Activated CD4-positive, alpha-beta memory T cell treated with anti-CD3 and anti-CD28 coated beads for 36 hours (primary cell): ENCODE results near the gene RNU11. TPM values are rescaled to one million over a fixed set of nuclear protein-coding genes. Genes with fewer than 3 reads are reported as not detected.

Experiments used
- CTCF ChIA-PET: fragments of 350-600 bp; sonication (Branson Sonifier 250); formaldehyde crosslinking; loops from one replicate; lab custom pipeline; 2021; ENCODE audit warnings: antibody characterized with exemption, inconsistent platforms; lab: Charles Lee
- POLR2A ChIA-PET: fragments of 350-600 bp; sonication (Branson Sonifier 250); formaldehyde crosslinking; loops from one replicate; lab custom pipeline; 2021; ENCODE audit warnings: antibody characterized with exemption; lab: Charles Lee
- DNase-seq: peaks from one replicate; pipeline ENCODE4 v3.0.0-alpha.2; 2020
- H3K27ac Mint-ChIP-seq: one replicate; pipeline ENCODE4 v1.8.0; 2021; ENCODE audit warnings: mixed read lengths
- H3K27me3 Mint-ChIP-seq: one replicate; pipeline ENCODE4 v1.8.0; 2021; ENCODE audit warnings: mixed read lengths
- H3K36me3 Mint-ChIP-seq: one replicate; pipeline ENCODE4 v1.8.0; 2021; ENCODE audit warnings: mixed read lengths
- H3K4me1 Mint-ChIP-seq: one replicate; pipeline ENCODE4 v1.8.0; 2021; ENCODE audit warnings: low read depth, mixed read lengths
- H3K4me3 Mint-ChIP-seq: one replicate; pipeline ENCODE4 v1.8.0; 2021; ENCODE audit warnings: mild to moderate bottlenecking, mixed read lengths
- H3K9me3 Mint-ChIP-seq: one replicate; pipeline ENCODE4 v1.8.0; 2021; ENCODE audit warnings: mixed read lengths
- intact Hi-C: fragments of 100-400 bp; cut with micrococcal nuclease; formaldehyde crosslinking; loops from one replicate; pipeline ENCODE4 v1.15.1; 2023
- total RNA-seq, 2 experiments: library from RNA; stranded (reverse); gene quantifications; one replicate each; pipeline ENCODE4 v1.2.3, GENCODE V29; 2021

Gene RNU11
- total RNA-seq: not detected

DNA sequence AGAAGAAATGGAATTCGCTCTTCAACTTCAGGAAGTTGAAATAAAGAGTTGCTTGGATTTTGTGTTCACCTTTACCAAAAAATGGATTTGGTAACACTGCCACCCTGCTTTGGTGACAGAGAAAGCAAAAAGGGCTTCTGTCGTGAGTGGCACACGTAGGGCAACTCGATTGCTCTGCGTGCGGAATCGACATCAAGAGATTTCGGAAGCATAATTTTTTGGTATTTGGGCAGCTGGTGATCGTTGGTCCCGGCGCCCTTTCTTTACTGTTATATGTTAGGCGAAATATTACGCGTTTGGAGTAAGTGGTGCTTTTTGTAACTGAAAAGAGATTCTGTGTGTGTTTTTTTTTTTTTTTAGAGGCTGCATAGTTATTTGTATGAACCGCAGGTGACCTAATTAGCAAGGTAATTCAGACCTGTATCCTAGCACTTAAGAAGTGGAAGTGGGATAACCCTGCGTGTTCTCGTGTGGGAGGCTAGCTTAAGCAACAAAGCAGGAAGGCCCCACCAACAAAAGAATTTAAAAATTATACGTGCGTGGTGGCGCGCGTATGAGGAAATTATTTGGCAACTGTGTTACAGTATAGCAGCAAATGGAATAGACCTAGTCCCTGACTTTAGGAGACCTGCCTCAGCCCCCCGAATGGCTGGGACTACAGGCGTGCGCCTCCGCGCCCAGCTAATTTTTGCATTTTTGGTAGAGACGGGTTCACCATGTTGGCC is at the start of gene RNU11:
TSS of gene RNU11 (plus strand) at position 127 of the 725 bp plus-strand sequence.
- intact Hi-C loops: loop anchor here (1.0 to 10.0 kb wide), 5 partner anchors 20 to 401 kb away; partner anchors contain the start of genes GMEB1, TRNAU1AP and YTHDF2
- Mint-ChIP-seq H3K4me3 (peak within 1 kb of the TSS; percentile 93), H3K4me1 (peaks cover 27% of the 10 kb centered on the region), H3K9me3 (no peaks in the 10 kb centered on the region), H3K27me3 (no peaks in the 10 kb centered on the region), H3K27ac (peak within 1 kb of the TSS; percentile 99), H3K36me3 (peaks cover 3% of the 10 kb centered on the region)
- ChIA-PET POLR2A (interaction anchor here (0.5 to 5.2 kb wide), 31 partner anchors 8 to 880 kb away, joined by 3 to 120 read pairs (median 4); partner anchors contain the start of genes ATP5IF1, GMEB1, MED18 and RAB42), CTCF (interaction anchor here (0.6 to 1.4 kb wide), 5 partner anchors 11 to 534 kb away, joined by 3 to 8 read pairs (median 4); partner anchors contain the start of genes SRSF4 and YTHDF2)
- DNase-seq: peak; percentile 91

DNA sequence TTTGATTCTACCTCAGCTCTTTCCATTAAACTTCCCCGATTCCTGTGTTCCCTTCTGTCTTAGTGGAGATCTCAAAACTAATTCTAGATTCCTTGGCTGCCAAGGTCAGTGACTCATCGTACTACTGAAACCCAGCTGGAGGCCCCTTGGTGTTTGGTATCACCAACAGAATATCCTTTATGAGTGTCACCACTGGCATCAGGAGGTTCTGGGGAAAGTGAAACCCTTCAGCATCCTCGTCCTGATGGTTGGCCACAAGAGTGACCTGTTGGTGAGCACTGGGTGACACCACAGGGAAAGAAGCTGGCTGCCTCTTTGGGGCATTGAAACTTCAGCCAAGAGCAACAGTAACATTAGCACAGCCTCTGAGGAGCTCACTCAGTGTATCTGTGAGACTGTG is 46.7 kb upstream of the RNU11 start:
- ChIA-PET CTCF (interaction anchor here (1.6 to 1.9 kb wide), 2 partner anchors 83 to 242 kb away, joined by 4 to 8 read pairs; no protein-coding TSS in a partner anchor), POLR2A (interaction anchor here (1.2 to 1.3 kb wide), 2 partner anchors 20 to 23 kb away, joined by 3 to 7 read pairs; no protein-coding TSS in a partner anchor)
- Mint-ChIP-seq H3K36me3 (peaks cover 21% of the 10 kb centered on the region), H3K9me3 (no peaks in the 10 kb centered on the region), H3K4me1 (peaks cover 11% of the 10 kb centered on the region), H3K27ac (no peak overlapping the region), H3K27me3 (no peaks in the 10 kb centered on the region), H3K4me3 (no peak overlapping the region)
- intact Hi-C loops: loop anchor here (2.0 to 5.0 kb wide), 2 partner anchors 83 to 194 kb away; no protein-coding TSS in a partner anchor
- peak; percentile 59 for DNase-seq

DNA sequence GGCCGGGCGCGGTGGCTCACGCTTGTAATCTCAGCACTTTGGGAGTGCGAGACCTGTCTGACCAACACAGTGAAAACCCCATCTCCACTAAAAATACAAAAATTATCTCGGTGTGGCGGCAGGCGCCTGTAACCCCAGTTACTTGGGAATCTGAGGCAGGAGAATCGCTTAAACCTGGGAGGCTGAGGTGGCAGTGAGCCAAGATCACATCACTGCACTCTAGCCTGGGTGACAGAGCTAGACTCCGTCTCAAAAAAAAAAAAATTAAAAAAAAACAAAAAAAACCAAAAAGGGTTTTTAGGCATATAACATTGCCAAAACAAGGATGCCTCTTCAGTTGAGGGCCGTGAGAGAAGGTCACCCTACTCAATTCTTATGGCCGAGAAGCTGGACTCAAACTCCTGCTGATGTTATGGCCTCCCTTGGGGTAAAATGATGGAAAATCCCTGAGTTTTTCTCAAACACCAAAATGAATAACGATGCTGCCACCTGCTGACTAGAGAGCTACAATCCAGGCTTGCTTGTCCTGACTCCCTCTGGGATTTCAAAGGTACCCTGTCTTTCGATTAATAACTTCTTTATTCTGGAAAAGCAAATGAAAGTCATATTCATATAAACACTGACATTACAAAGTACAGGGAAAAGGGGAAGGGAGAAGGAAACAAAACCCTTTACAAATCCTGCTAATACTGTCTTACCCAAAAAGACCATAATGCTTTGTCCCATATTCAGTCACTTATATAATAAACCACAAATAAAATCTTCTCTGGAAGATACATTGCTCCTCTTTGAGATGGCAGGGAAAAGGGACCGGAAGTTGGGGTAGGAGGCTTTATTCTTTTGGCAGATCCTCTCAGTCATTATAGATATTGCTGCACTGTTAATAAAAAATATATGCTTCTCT is 45.6 kb upstream of the RNU11 start:
- Mint-ChIP-seq H3K4me1 (peaks cover 11% of the 10 kb centered on the region), H3K27me3 (no peaks in the 10 kb centered on the region), H3K27ac (no peak overlapping the region), H3K4me3 (no peak overlapping the region), H3K9me3 (no peaks in the 10 kb centered on the region), H3K36me3 (peaks cover 21% of the 10 kb centered on the region)
- ChIA-PET POLR2A (interaction anchor here (0.7 kb wide), 1 partner anchor 21 kb away, joined by 4 read pairs; no protein-coding TSS in a partner anchor), CTCF (interaction anchor here (0.7 to 1.9 kb wide), 9 partner anchors 10 to 354 kb away, joined by 3 to 8 read pairs (median 3); no protein-coding TSS in a partner anchor)
- intact Hi-C loops: loop anchor here (2.0 to 5.0 kb wide), 2 partner anchors 84 to 195 kb away; no protein-coding TSS in a partner anchor
- DNase-seq: peak; percentile 38

DNA sequence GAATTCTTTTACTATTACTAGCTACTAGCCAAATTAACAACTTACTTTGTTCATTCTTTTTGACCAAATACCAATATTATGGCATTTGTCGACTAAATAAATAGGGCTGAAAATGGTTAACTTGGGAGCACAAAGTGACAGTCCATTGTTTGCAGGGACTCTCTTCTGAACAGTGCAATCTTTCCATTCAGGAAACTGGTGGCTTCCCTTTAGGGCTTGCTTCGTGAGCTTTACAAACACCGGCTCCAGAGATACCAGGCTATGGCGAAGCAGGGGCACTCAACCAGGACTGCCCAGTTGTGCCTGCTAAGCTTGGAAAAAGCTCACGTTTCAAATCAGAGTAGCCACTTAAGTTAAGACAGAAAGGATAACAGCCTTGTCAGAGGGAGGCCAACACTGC is 44.0 kb upstream of the RNU11 start:
- no peak for DNase-seq
- Mint-ChIP-seq H3K4me3 (no peak overlapping the region), H3K4me1 (peaks cover 10% of the 10 kb centered on the region), H3K27me3 (no peaks in the 10 kb centered on the region), H3K9me3 (no peaks in the 10 kb centered on the region), H3K36me3 (peaks cover 23% of the 10 kb centered on the region), H3K27ac (no peak overlapping the region)
- ChIA-PET CTCF (interaction anchor here (0.5 to 1.3 kb wide), 7 partner anchors 20 to 181 kb away, joined by 3 to 4 read pairs (median 4); no protein-coding TSS in a partner anchor), POLR2A (no interaction called here)
- intact Hi-C loops: loop anchor here (5.0 kb wide), 1 partner anchor 197 kb away; no protein-coding TSS in a partner anchor

DNA sequence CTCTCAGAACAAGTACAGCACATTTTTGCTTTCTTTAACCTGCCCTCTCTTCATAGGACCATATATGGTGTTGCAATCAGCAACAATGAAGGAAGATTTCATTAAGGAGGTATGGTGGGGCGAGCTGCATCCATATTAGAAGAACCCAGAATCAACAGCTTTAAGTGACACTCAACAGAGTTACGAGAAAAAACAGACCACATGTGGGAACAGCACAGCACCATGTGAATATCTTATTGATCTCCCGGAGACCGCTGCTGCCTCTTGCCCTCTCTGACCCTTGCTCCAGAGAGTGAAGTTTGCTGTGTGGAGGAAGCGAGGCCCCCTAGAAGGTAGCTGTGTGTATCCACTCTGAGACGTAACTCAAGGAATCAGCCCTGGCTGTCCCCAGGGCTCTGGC is 43.4 kb upstream of the RNU11 start:
- intact Hi-C loops: loop anchor here (5.0 kb wide), 1 partner anchor 198 kb away; no protein-coding TSS in a partner anchor
- ChIA-PET POLR2A (no interaction called here), CTCF (interaction anchor here (0.5 to 0.6 kb wide), 2 partner anchors 21 to 182 kb away, joined by 3 to 4 read pairs; no protein-coding TSS in a partner anchor)
- Mint-ChIP-seq H3K27ac (no peak overlapping the region), H3K36me3 (peaks cover 27% of the 10 kb centered on the region), H3K4me1 (peaks cover 10% of the 10 kb centered on the region), H3K9me3 (no peaks in the 10 kb centered on the region), H3K27me3 (no peaks in the 10 kb centered on the region), H3K4me3 (no peak overlapping the region)
- no peak for DNase-seq

DNA sequence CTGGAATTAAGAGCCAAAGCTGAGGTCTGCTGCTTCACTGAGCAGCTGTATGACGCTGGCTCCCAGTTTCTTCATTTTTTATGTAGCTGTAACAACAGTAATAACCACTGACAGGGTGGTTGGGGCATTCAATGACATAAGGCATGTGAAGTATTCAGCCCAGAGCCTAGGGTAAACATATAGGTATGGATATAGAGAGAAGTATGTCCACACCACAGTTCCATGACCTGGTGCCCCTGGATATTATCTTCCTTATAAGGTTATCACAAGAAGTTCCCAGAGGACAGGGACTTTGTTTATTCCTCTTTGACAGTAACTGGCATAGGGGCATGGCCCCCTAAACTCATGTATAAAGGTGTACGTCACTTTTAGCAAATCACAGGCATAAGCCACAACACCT is 41.6 kb upstream of the RNU11 start:
- no peaks in the 10 kb centered on the region for H3K27me3 Mint-ChIP-seq
- H3K4me1 Mint-ChIP-seq: peaks cover 5% of the 10 kb centered on the region
- H3K36me3 Mint-ChIP-seq: peaks cover 30% of the 10 kb centered on the region
- CTCF ChIA-PET: no interaction called here
- no peaks in the 10 kb centered on the region for H3K9me3 Mint-ChIP-seq
- intact Hi-C loops: no loop called here
- no peak overlapping the region for H3K4me3 Mint-ChIP-seq
- H3K27ac Mint-ChIP-seq: no peak overlapping the region
- no peak for DNase-seq
- POLR2A ChIA-PET: no interaction called here

DNA sequence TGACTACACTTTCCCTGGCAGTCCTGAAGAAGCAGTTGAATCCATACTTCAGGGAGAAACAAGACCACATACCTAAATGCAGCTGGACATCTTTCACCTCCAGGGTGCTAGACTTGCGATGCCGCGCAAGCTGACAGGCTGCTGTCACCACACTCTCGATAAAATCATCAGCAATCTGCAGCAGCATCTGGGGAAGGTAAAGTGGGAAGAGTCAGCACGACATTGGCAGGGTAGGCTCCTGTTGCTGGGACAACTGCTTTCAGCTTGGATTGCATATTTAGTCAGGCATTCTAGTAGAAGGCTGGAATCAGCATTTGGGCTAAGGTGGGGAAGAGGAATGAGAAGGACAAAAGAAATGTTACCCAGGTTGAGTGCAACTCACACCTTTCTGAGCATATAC is 35.2 kb upstream of the RNU11 start:
- Mint-ChIP-seq H3K4me1 (no peaks in the 10 kb centered on the region), H3K4me3 (no peak overlapping the region), H3K27me3 (no peaks in the 10 kb centered on the region), H3K36me3 (peaks cover 32% of the 10 kb centered on the region), H3K9me3 (no peaks in the 10 kb centered on the region), H3K27ac (no peak overlapping the region)
- intact Hi-C loops: no loop called here
- ChIA-PET CTCF (no interaction called here), POLR2A (no interaction called here)
- DNase-seq: no peak

DNA sequence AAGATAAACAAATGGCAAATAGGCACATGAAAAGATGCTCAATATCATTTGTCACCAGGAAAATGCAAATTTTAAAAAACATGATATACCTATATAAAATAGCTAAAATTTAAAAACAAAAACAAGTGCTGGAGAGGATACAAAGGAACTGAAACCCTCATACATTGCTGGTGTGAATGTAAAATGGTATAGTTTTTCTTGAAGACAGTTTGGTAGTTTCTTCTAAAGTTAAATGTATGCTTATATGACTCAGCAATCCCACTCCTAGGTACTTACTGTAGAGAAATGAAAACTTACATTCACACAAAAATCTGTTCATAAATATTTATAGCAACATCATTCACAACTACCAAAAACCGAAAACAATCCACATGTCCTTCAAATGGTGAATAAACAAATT is 16.7 kb upstream of the RNU11 start:
- Mint-ChIP-seq H3K9me3 (no peaks in the 10 kb centered on the region), H3K36me3 (peaks cover 3% of the 10 kb centered on the region), H3K4me1 (peaks cover 8% of the 10 kb centered on the region), H3K27ac (no peak overlapping the region), H3K27me3 (no peaks in the 10 kb centered on the region), H3K4me3 (no peak overlapping the region)
- CTCF ChIA-PET: no interaction called here
- POLR2A ChIA-PET: interaction anchor here (0.8 kb wide), 1 partner anchor 50 kb away, joined by 3 read pairs; no protein-coding TSS in a partner anchor
- intact Hi-C loops: no loop called here
- no peak for DNase-seq

DNA sequence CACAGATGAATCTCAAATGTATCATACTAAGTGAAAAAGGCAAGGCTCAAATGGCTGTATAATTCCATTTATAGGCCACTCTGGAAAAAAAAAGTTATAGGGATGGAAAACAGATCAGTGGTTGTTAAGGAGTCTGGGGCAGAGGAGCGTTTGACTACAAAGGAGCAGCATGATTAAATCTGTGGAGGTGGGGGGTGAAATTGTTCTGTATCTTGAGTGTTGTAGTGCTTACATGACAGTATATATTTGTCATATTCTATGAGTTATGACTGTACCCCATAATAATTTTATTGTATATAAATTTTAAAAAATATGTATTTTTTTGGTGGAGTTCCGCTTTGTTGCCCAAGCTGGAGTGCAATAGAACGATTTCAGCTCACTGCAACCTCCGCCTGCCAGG is 15.8 kb upstream of the RNU11 start:
- H3K4me1 Mint-ChIP-seq: peaks cover 10% of the 10 kb centered on the region
- DNase-seq: no peak
- H3K27me3 Mint-ChIP-seq: no peaks in the 10 kb centered on the region
- no peak overlapping the region for H3K4me3 Mint-ChIP-seq
- POLR2A ChIA-PET: interaction anchor here (0.6 to 1.1 kb wide), 2 partner anchors 9 to 16 kb away, joined by 3 read pairs; partner anchors contain the start of gene RNU11
- CTCF ChIA-PET: no interaction called here
- no peaks in the 10 kb centered on the region for H3K9me3 Mint-ChIP-seq
- H3K36me3 Mint-ChIP-seq: peaks cover 3% of the 10 kb centered on the region
- intact Hi-C loops: no loop called here
- H3K27ac Mint-ChIP-seq: no peak overlapping the region

DNA sequence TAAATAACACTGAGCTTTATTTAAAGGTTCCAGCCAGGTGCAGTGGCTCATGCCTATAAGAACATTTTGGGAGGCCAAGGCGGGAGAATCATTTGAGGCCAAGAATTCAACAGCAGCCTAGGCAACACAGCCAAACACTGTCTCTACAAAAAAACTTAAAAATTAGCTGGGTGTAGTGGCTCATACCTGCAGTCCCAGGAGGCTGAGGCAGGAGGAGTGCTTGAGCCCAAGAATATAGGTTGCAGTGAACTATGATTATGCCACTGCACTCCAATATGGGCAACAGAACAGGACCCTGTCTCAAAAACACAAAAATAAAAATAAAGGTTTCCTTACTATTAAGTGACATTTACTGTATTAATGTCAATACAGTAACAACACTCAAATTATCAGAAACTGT is 7.6 kb upstream of the RNU11 start:
- Mint-ChIP-seq H3K36me3 (peaks cover 7% of the 10 kb centered on the region), H3K27ac (no peak overlapping the region), H3K4me3 (peak overlapping the region; percentile 93), H3K9me3 (no peaks in the 10 kb centered on the region), H3K4me1 (peaks cover 35% of the 10 kb centered on the region), H3K27me3 (no peaks in the 10 kb centered on the region)
- intact Hi-C loops: loop anchor here (1.0 to 10.0 kb wide), 3 partner anchors 10 to 237 kb away; partner anchors contain the start of gene TRNAU1AP
- DNase-seq: peak; percentile 44
- ChIA-PET CTCF (interaction anchor here (1.0 to 1.7 kb wide), 6 partner anchors 28 to 237 kb away, joined by 4 to 10 read pairs (median 4); partner anchors contain the start of genes GMEB1 and YTHDF2), POLR2A (interaction anchor here (1.2 to 5.8 kb wide), 5 partner anchors 8 to 125 kb away, joined by 3 to 80 read pairs (median 4); partner anchors contain the start of genes RNU11, TRNAU1AP and YTHDF2)
